GM23338 (cell line): ENCODE measurements around the gene PRG2. TPM values are rescaled to one million over a fixed set of nuclear protein-coding genes. Genes with fewer than 3 reads are reported as not detected.

Experiments
- ATAC-seq: fragments of 200-7000 bp; cut with Tn5 transposase; 3 replicates; pipeline ENCODE4 v1.9.1; 2020
- DNase-seq: peaks from one replicate; pipeline ENCODE4 v3.0.0-alpha.2; 2015; ENCODE audit warnings: low spot score
- H2AFZ ChIP-seq: fragments of 200-600 bp; sonication (generic); 2 replicates; pipeline ENCODE4 v1.8.0; 2016; ENCODE audit warnings: antibody characterized with exemption, mild to moderate bottlenecking, moderate library complexity
- H3F3A ChIP-seq: fragments of 200-600 bp; sonication (generic); replicated peaks from 2 replicates; pipeline ENCODE4 v1.8.0; 2017; ENCODE audit warnings: antibody characterized with exemption, mixed run types, low read depth
- H3K27ac ChIP-seq: fragments of 200-600 bp; sonication (generic); 2 replicates; pipeline ENCODE4 v1.6.1; 2016; ENCODE audit warnings: low read depth
- H3K27me3 ChIP-seq: fragments of 200-600 bp; sonication (generic); 2 replicates; pipeline ENCODE4 v1.8.0; 2016; ENCODE audit warnings: mild to moderate bottlenecking, mixed run types, moderate library complexity; ENCODE audit not compliant: insufficient read depth
- H3K36me3 ChIP-seq: fragments of 200-600 bp; sonication (generic); 2 replicates; pipeline ENCODE4 v1.8.0; 2016; ENCODE audit warnings: mild to moderate bottlenecking; ENCODE audit not compliant: insufficient read depth
- H3K4me1 ChIP-seq: fragments of 200-600 bp; sonication (generic); 2 replicates; pipeline ENCODE4 v1.8.0; 2016; ENCODE audit warnings: mild to moderate bottlenecking, moderate library complexity; ENCODE audit not compliant: insufficient read depth
- H3K4me2 ChIP-seq: fragments of 200-600 bp; sonication (generic); 2 replicates; pipeline ENCODE4 v1.7.1; 2017; ENCODE audit warnings: mixed run types
- H3K4me3 ChIP-seq: fragments of 200-600 bp; sonication (generic); 2 replicates; pipeline ENCODE4 v1.6.1; 2016; ENCODE audit warnings: mixed run types
- H3K79me2 ChIP-seq: fragments of 200-600 bp; sonication (generic); replicated peaks from 2 replicates; pipeline ENCODE4 v1.8.0; 2017; ENCODE audit warnings: mild to moderate bottlenecking; ENCODE audit not compliant: insufficient read depth
- H3K9me2 ChIP-seq: fragments of 200-600 bp; sonication (generic); 2 replicates; pipeline ENCODE4 v1.8.0; 2017; ENCODE audit not compliant: insufficient read depth
- H4K20me1 ChIP-seq: fragments of 200-600 bp; sonication (generic); replicated peaks from 2 replicates; pipeline ENCODE4 v1.8.0; 2017; ENCODE audit warnings: mild to moderate bottlenecking; ENCODE audit not compliant: insufficient read depth
- H3K27ac Mint-ChIP-seq: 2 replicates; pipeline ENCODE4 v1.8.0; 2020; ENCODE audit warnings: inconsistent platforms, mild to moderate bottlenecking, moderate library complexity, mixed read lengths
- H3K27me3 Mint-ChIP-seq: 3 replicates; pipeline ENCODE4 v1.8.0; 2022; ENCODE audit warnings: low read depth, mild to moderate bottlenecking, moderate library complexity, mixed read lengths, inconsistent platforms; ENCODE audit not compliant: insufficient read depth, poor library complexity
- H3K36me3 Mint-ChIP-seq: 3 replicates; pipeline ENCODE4 v1.8.0; 2021; ENCODE audit warnings: low read depth, mild to moderate bottlenecking, inconsistent platforms, moderate library complexity, mixed read lengths
- H3K4me1 Mint-ChIP-seq: 3 replicates; pipeline ENCODE4 v1.8.0; 2020; ENCODE audit warnings: mild to moderate bottlenecking, inconsistent platforms, mixed read lengths
- H3K4me3 Mint-ChIP-seq: 3 replicates; pipeline ENCODE4 v1.8.0; 2021; ENCODE audit warnings: moderate library complexity, mild to moderate bottlenecking, inconsistent platforms, mixed read lengths
- H3K9me3 Mint-ChIP-seq: 3 replicates; pipeline ENCODE4 v1.8.0; 2020; ENCODE audit warnings: moderate library complexity, mild to moderate bottlenecking, inconsistent platforms, mixed read lengths
- CREB1 ChIP-seq: fragments of 250-450 bp; sonication (Bioruptor Pico); IDR thresholded peaks from 2 replicates; pipeline ENCODE4 v1.5.0; 2020; ENCODE audit warnings: low read depth, mild to moderate bottlenecking, moderate library complexity
- CTCF ChIP-seq, 2 experiments: fragments of 200-600 bp in 1 of 2; sonication (generic) in 1 of 2; conservative IDR thresholded peaks; 2 replicates each; pipeline versions ENCODE4 v1.5.1 to v1.6.1; 2016 to 2017; ENCODE audit warnings: antibody characterized with exemption in 2 of 2, low read depth in 2 of 2, mild to moderate bottlenecking in 2 of 2, moderate library complexity in 1 of 2
- EZH2 ChIP-seq: fragments of 200-600 bp; sonication (generic); IDR thresholded peaks from one replicate; pipeline ENCODE4 v1.8.0; 2017; ENCODE audit warnings: antibody characterized with exemption, mild to moderate bottlenecking, low read depth; ENCODE audit not compliant: unreplicated experiment
- EZH2phosphoT487 ChIP-seq: fragments of 200-600 bp; sonication (generic); IDR thresholded peaks from one replicate; pipeline ENCODE4 v1.8.1; 2018; ENCODE audit warnings: antibody characterized with exemption; ENCODE audit not compliant: unreplicated experiment
- JUNB ChIP-seq: IDR thresholded peaks from one replicate; pipeline ENCODE4 v1.6.1; 2016; ENCODE audit warnings: antibody characterized with exemption; ENCODE audit not compliant: unreplicated experiment
- NANOG ChIP-seq: IDR thresholded peaks from 2 replicates; pipeline ENCODE4 v1.6.1; 2016; ENCODE audit warnings: antibody characterized with exemption, borderline replicate concordance
- POLR2AphosphoS5 ChIP-seq: IDR thresholded peaks from 2 replicates; pipeline ENCODE4 v1.6.1; 2016; ENCODE audit warnings: antibody characterized with exemption, low read depth
- REST ChIP-seq: IDR thresholded peaks from one replicate; pipeline ENCODE4 v1.6.1; 2018; ENCODE audit warnings: antibody characterized with exemption; ENCODE audit not compliant: unreplicated experiment
- STAT1 ChIP-seq: IDR thresholded peaks from one replicate; pipeline ENCODE4 v1.6.1; 2016; ENCODE audit warnings: antibody characterized with exemption; ENCODE audit not compliant: unreplicated experiment
- ZNF114 ChIP-seq: fragments of 250-450 bp; sonication (Bioruptor Pico); IDR thresholded peaks from 2 replicates; pipeline ENCODE4 v1.5.0; 2020; ENCODE audit warnings: mild to moderate bottlenecking, moderate library complexity
- ZNF331 ChIP-seq: fragments of 250-450 bp; sonication (Bioruptor Pico); IDR thresholded peaks from 2 replicates; pipeline ENCODE4 v1.5.0; 2020; ENCODE audit warnings: low read depth, mild to moderate bottlenecking, moderate library complexity
- polyA plus RNA-seq: library from polyadenylated mRNA; unstranded; fragments of >200 nt; fragmentation: Nextera tagmentation; extraction: Ambion mirVana; gene quantifications from 2 replicates; pipeline ENCODE4 v1.2.1, GENCODE V29; 2016
- total RNA-seq: library from RNA; depleted of rRNA; stranded (reverse); fragments of >200 nt; shearing (Covaris generic); gene quantifications from 2 replicates; pipeline ENCODE4 v1.2.3, GENCODE V29; 2014
- TF ChIP-seq, protein P1 (sequence below): fragments of 250-450 bp; sonication (Bioruptor Pico); IDR thresholded peaks from 2 replicates; pipeline ENCODE4 v1.5.0; 2020; ENCODE audit warnings: mild to moderate bottlenecking, moderate library complexity
- TF ChIP-seq, protein P2 (sequence below): IDR thresholded peaks from 2 replicates; pipeline ENCODE4 v1.6.1; 2016; ENCODE audit warnings: antibody characterized with exemption

PRG2 gene
- total and polyA plus RNA-seq, 2 experiments from 2014 or later: not detected

- Histone ChIP-seq H3K4me3 (no peak overlapping the region), H3K27ac (no peak overlapping the region), H2AFZ (no peak overlapping the region), H3F3A (no peaks in the 10 kb centered on the region), H3K27me3 (no peaks in the 10 kb centered on the region), H4K20me1 (no peaks in the 10 kb centered on the region), H3K4me1 (no peaks in the 10 kb centered on the region), H3K79me2 (no peaks in the 10 kb centered on the region), H3K9me2 (no peaks in the 10 kb centered on the region), H3K4me2 (no peak overlapping the region), H3K36me3 (no peaks in the 10 kb centered on the region)
- Mint-ChIP-seq H3K36me3 (no peaks in the 10 kb centered on the region), H3K4me1 (no peaks in the 10 kb centered on the region), H3K27me3 (peaks cover 2% of the 10 kb centered on the region), H3K27ac (no peak overlapping the region), H3K4me3 (no peak overlapping the region), H3K9me3 (no peaks in the 10 kb centered on the region; the same call in 2 of the 3 replicates)
- TF ChIP-seq CREB1 (CRISPR knock-in tag) (no peak), STAT1 (no peak), EZH2 (no peak), REST (no peak), JUNB (no peak), CTCF (conservative IDR thresholded peaks at IDR 0.05; ENCODE audit: low read depth in 2 of 2) (no peak), NANOG (no peak), ZNF114 (CRISPR knock-in tag) (no peak), EZH2phosphoT487 (no peak), POLR2AphosphoS5 (no peak), ZNF331 (CRISPR knock-in tag) (no peak)
- TF ChIP-seq, protein P1, sequence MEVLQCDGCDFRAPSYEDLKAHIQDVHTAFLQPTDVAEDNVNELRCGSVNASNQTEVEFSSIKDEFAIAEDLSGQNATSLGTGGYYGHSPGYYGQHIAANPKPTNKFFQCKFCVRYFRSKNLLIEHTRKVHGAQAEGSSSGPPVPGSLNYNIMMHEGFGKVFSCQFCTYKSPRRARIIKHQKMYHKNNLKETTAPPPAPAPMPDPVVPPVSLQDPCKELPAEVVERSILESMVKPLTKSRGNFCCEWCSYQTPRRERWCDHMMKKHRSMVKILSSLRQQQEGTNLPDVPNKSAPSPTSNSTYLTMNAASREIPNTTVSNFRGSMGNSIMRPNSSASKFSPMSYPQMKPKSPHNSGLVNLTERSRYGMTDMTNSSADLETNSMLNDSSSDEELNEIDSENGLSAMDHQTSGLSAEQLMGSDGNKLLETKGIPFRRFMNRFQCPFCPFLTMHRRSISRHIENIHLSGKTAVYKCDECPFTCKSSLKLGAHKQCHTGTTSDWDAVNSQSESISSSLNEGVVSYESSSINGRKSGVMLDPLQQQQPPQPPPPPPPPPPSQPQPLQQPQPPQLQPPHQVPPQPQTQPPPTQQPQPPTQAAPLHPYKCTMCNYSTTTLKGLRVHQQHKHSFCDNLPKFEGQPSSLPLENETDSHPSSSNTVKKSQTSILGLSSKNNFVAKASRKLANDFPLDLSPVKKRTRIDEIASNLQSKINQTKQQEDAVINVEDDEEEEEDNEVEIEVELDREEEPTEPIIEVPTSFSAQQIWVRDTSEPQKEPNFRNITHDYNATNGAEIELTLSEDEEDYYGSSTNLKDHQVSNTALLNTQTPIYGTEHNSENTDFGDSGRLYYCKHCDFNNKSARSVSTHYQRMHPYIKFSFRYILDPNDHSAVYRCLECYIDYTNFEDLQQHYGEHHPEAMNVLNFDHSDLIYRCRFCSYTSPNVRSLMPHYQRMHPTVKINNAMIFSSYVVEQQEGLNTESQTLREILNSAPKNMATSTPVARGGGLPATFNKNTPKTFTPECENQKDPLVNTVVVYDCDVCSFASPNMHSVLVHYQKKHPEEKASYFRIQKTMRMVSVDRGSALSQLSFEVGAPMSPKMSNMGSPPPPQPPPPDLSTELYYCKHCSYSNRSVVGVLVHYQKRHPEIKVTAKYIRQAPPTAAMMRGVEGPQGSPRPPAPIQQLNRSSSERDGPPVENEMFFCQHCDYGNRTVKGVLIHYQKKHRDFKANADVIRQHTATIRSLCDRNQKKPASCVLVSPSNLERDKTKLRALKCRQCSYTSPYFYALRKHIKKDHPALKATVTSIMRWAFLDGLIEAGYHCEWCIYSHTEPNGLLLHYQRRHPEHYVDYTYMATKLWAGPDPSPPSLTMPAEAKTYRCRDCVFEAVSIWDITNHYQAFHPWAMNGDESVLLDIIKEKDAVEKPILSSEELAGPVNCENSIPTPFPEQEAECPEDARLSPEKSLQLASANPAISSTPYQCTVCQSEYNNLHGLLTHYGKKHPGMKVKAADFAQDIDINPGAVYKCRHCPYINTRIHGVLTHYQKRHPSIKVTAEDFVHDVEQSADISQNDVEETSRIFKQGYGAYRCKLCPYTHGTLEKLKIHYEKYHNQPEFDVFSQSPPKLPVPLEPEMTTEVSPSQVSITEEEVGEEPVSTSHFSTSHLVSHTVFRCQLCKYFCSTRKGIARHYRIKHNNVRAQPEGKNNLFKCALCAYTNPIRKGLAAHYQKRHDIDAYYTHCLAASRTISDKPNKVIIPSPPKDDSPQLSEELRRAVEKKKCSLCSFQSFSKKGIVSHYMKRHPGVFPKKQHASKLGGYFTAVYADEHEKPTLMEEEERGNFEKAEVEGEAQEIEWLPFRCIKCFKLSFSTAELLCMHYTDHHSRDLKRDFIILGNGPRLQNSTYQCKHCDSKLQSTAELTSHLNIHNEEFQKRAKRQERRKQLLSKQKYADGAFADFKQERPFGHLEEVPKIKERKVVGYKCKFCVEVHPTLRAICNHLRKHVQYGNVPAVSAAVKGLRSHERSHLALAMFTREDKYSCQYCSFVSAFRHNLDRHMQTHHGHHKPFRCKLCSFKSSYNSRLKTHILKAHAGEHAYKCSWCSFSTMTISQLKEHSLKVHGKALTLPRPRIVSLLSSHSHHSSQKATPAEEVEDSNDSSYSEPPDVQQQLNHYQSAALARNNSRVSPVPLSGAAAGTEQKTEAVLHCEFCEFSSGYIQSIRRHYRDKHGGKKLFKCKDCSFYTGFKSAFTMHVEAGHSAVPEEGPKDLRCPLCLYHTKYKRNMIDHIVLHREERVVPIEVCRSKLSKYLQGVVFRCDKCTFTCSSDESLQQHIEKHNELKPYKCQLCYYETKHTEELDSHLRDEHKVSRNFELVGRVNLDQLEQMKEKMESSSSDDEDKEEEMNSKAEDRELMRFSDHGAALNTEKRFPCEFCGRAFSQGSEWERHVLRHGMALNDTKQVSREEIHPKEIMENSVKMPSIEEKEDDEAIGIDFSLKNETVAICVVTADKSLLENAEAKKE (CRISPR knock-in tag): no peak
- TF ChIP-seq, protein P2, sequence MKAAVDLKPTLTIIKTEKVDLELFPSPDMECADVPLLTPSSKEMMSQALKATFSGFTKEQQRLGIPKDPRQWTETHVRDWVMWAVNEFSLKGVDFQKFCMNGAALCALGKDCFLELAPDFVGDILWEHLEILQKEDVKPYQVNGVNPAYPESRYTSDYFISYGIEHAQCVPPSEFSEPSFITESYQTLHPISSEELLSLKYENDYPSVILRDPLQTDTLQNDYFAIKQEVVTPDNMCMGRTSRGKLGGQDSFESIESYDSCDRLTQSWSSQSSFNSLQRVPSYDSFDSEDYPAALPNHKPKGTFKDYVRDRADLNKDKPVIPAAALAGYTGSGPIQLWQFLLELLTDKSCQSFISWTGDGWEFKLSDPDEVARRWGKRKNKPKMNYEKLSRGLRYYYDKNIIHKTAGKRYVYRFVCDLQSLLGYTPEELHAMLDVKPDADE: no peak
- ATAC-seq (no peak), DNase-seq (no peak)
These were observed 49.3 kb upstream of the PRG2 start for GRCh38 chr11:57439786-57440185.
